Glutamatergic neuron (in vitro differentiated cells): ENCODE data around the gene ZNF544. TPM values are rescaled to one million over a fixed set of nuclear protein-coding genes. Genes with fewer than 3 reads are reported as not detected.
"Not testable (repeated sequence)": the region's sequence is repeated elsewhere in the genome, so short reads cannot be mapped to it uniquely, and the experiment has no call there.

Source experiments
- DNase-seq: peaks from one replicate; pipeline ENCODE4 v3.0.0; 2022
- H3K27ac Mint-ChIP-seq: one replicate; pipeline ENCODE4 v1.8.0; 2020; ENCODE audit warnings: mild to moderate bottlenecking, mixed read lengths, inconsistent platforms; ENCODE audit not compliant: unreplicated experiment
- H3K27me3 Mint-ChIP-seq: one replicate; pipeline ENCODE4 v1.8.0; 2020; ENCODE audit warnings: mild to moderate bottlenecking, moderate library complexity, mixed read lengths, inconsistent platforms; ENCODE audit not compliant: unreplicated experiment
- H3K36me3 Mint-ChIP-seq: one replicate; pipeline ENCODE4 v1.8.0; 2020; ENCODE audit warnings: mild to moderate bottlenecking, mixed read lengths, inconsistent platforms; ENCODE audit not compliant: unreplicated experiment
- H3K4me1 Mint-ChIP-seq: one replicate; pipeline ENCODE4 v1.8.0; 2020; ENCODE audit warnings: mild to moderate bottlenecking, low read depth, mixed read lengths, inconsistent platforms; ENCODE audit not compliant: unreplicated experiment
- H3K4me3 Mint-ChIP-seq: one replicate; pipeline ENCODE4 v1.8.0; 2020; ENCODE audit warnings: mild to moderate bottlenecking, mixed read lengths, inconsistent platforms; ENCODE audit not compliant: unreplicated experiment
- H3K9me3 Mint-ChIP-seq: one replicate; pipeline ENCODE4 v1.8.0; 2020; ENCODE audit warnings: mild to moderate bottlenecking, moderate library complexity, mixed read lengths, inconsistent platforms; ENCODE audit not compliant: unreplicated experiment
- CTCF ChIP-seq: fragments of 200-600 bp; sonication (generic); IDR thresholded peaks from one replicate; pipeline ENCODE4 v1.5.0; 2021; ENCODE audit not compliant: partially characterized antibody, unreplicated experiment
- total RNA-seq: library from RNA; stranded (reverse); fragmentation: NEBNext Ultra II Directional; extraction: Animal tissue kit (Norgen Biotek cat#: 25700); gene quantifications from one replicate; pipeline ENCODE4 v1.2.1, GENCODE V29; 2021; ENCODE audit not compliant: unreplicated experiment

Gene ZNF544
- total RNA-seq, 1 donor from 2014 or later = 46.1 TPM

DNA sequence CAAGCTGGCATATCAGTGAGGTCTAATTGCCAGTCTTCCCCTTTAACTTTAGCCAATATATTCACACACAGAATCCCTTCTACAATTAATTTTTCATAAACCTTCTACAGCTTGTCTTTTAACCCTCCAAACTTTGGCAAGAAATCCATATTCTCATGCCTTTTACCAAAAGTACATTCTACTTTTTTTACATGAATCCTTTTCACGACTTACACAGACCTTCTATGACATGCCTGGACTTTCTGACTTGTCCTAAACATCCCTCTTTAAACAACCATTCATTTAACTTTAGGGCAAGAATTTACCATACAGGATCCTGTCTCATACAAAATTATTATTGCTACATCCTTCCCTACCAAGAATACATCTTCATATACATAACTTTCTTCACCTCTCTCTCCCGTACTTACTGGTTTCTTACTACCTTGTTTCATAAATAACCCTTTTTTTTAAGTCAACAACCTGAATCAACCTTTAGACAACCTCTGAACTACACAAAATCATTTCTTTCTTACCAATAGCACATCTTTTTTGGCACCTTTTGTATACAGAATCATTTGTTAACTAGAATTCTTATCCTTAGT lies 23.5 kb downstream of the ZNF544 start:
- H3K27ac Mint-ChIP-seq = no peak overlapping the region
- H3K4me1 Mint-ChIP-seq = no peaks in the 10 kb centered on the region
- no peak overlapping the region for H3K4me3 Mint-ChIP-seq
- H3K36me3 Mint-ChIP-seq = peaks cover 74% of the 10 kb centered on the region
- no peak for TF ChIP-seq CTCF
- H3K27me3 Mint-ChIP-seq = peaks cover 8% of the 10 kb centered on the region
- no peak for DNase-seq
- H3K9me3 Mint-ChIP-seq = peaks cover 44% of the 10 kb centered on the region

GRCh38 chr19:58258259-58258658 lies 29.5 kb downstream of the ZNF544 start:
- peaks cover 93% of the 10 kb centered on the region for H3K36me3 Mint-ChIP-seq
- peaks cover 26% of the 10 kb centered on the region for H3K27me3 Mint-ChIP-seq
- not testable (repeated sequence) for H3K4me1 Mint-ChIP-seq, H3K27ac Mint-ChIP-seq, H3K4me3 Mint-ChIP-seq, DNase-seq
- peaks cover 70% of the 10 kb centered on the region for H3K9me3 Mint-ChIP-seq

DNA sequence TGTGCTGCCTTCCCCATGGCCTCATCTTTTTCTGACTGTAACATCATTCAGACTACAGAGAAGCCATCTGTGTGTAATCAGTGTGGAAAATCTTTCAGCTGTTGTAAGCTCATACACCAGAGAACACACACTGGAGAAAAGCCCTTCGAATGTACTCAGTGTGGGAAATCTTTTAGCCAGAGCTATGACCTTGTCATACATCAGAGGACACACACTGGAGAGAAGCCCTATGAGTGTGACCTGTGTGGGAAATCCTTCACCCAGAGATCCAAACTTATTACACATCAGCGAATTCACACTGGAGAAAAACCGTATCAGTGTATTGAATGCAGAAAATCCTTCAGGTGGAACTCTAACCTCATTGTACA lies 32.9 kb downstream of the ZNF544 start:
- H3K27me3 Mint-ChIP-seq = peaks cover 24% of the 10 kb centered on the region
- peaks cover 75% of the 10 kb centered on the region for H3K36me3 Mint-ChIP-seq

GRCh38 chr19:58261968-58262921 lies 33.5 kb downstream of the ZNF544 start:
- Mint-ChIP-seq H3K9me3 (peaks cover 81% of the 10 kb centered on the region), H3K27ac (no peak overlapping the region), H3K36me3 (peaks cover 75% of the 10 kb centered on the region), H3K4me1 (no peaks in the 10 kb centered on the region), H3K27me3 (peaks cover 24% of the 10 kb centered on the region), H3K4me3 (no peak overlapping the region)
- no peak for TF ChIP-seq CTCF
- no peak for DNase-seq

More for the DNA sequence above, 32.9 kb downstream of the ZNF544 start:
- DNase-seq = no peak
- H3K4me3 Mint-ChIP-seq = no peak overlapping the region
- H3K4me1 Mint-ChIP-seq = no peaks in the 10 kb centered on the region
- H3K9me3 Mint-ChIP-seq = peaks cover 80% of the 10 kb centered on the region
- no peak overlapping the region for H3K27ac Mint-ChIP-seq
- TF ChIP-seq CTCF = no peak

- Mint-ChIP-seq H3K27me3 (peaks cover 22% of the 10 kb centered on the region), H3K4me1 (no peaks in the 10 kb centered on the region), H3K4me3 (no peak overlapping the region), H3K9me3 (peaks cover 74% of the 10 kb centered on the region), H3K27ac (no peak overlapping the region), H3K36me3 (peaks cover 68% of the 10 kb centered on the region)
- no peak for TF ChIP-seq CTCF
- no peak for DNase-seq
These were observed 34.2 kb downstream of the ZNF544 start for GRCh38 chr19:58262922-58263296.
